ENCODE data around the gene UXT. TPM values are rescaled to one million over a fixed set of nuclear protein-coding genes. Genes with fewer than 3 reads are reported as not detected.

The UXT gene
- polyA plus RNA-seq, 1 donor (not counting 4 experiments of a cell fraction or from before 2014, with no cell fraction given), result 87.4 TPM

GRCh38 chrX:47620303-47620685 is 38.7 kb downstream of the UXT start:
- dilution Hi-C loops (cut with MboI; ENCODE audit: extremely low pct_ligation_motif_present, low sequenced_read_pairs), result no loop called here
- H3K27me3 ChIP-seq (ENCODE audit: control insufficient read depth, extremely low read depth, insufficient read depth, low read length), result peaks cover 10% of the 10 kb centered on the region
- TF ChIP-seq CTCF (optimal IDR thresholded peaks at IDR 0.05 in 1 of 3, IDR thresholded peaks at IDR 0.05 in 1 of 3, conservative IDR thresholded peaks at IDR 0.05 in 1 of 3; ENCODE audit: extremely low read depth in 1 of 3, insufficient read depth in 2 of 3, low read length in 3 of 3), result no peak
- TF ChIP-seq EZH2 (IDR thresholded peaks at IDR 0.05; ENCODE audit: low read length), result no peak
- no peak overlapping the region for H3K4me2 ChIP-seq (ENCODE audit: control insufficient read depth, extremely low read depth, insufficient read depth, low read depth, low read length)
- H3K4me1 ChIP-seq (ENCODE audit: control insufficient read depth, extremely low read depth, insufficient read depth, low read length), result no peaks in the 10 kb centered on the region
- DNase-seq (ENCODE audit: low read depth, low spot score) (no peak), FAIRE-seq (no peak)
- H3K9me1 ChIP-seq (ENCODE audit: control insufficient read depth, extremely low read depth, insufficient read depth, low read length), result no peaks in the 10 kb centered on the region
- H2AFZ ChIP-seq (ENCODE audit: control insufficient read depth, low read length), result no peak overlapping the region
- no peaks in the 10 kb centered on the region for H3K36me3 ChIP-seq (ENCODE audit: control insufficient read depth in 2 of 2, extremely low read depth in 1 of 2, insufficient read depth in 2 of 2, low read length in 2 of 2)
- H3K79me2 ChIP-seq (ENCODE audit: control insufficient read depth, insufficient read depth, low read length), result no peaks in the 10 kb centered on the region
- H3K9ac ChIP-seq (ENCODE audit: control insufficient read depth, extremely low read depth, insufficient read depth, low read length), result no peak overlapping the region
- no peak overlapping the region for H3K4me3 ChIP-seq (ENCODE audit: control insufficient read depth in 2 of 3, extremely low read depth in 1 of 3, insufficient read depth in 2 of 3, low read depth in 1 of 3, low read length in 3 of 3)
- H3K27ac ChIP-seq (ENCODE audit: control insufficient read depth, insufficient read depth, low read length), result no peak overlapping the region
- H3K9me3 ChIP-seq (ENCODE audit: control insufficient read depth, low read depth, low read length), result no peaks in the 10 kb centered on the region
- no peaks in the 10 kb centered on the region for H4K20me1 ChIP-seq (ENCODE audit: control insufficient read depth, extremely low read depth, insufficient read depth, low read length)

GRCh38 chrX:47619486-47620302 is 39.3 kb downstream of the UXT start, which contains the start of gene SYN1:
Gene SYN1 (minus strand): TSS chrX:47619857. CDS start chrX:47619728, 129 bp downstream.
- Histone ChIP-seq H3K4me2 (ENCODE audit: control insufficient read depth, extremely low read depth, insufficient read depth, low read depth, low read length) (no peak within 1 kb of the TSS), H3K4me1 (ENCODE audit: control insufficient read depth, extremely low read depth, insufficient read depth, low read length) (no peaks in the 10 kb centered on the region), H3K79me2 (ENCODE audit: control insufficient read depth, insufficient read depth, low read length) (no peaks in the 10 kb centered on the region), H3K4me3 (ENCODE audit: control insufficient read depth in 2 of 3, extremely low read depth in 1 of 3, insufficient read depth in 2 of 3, low read depth in 1 of 3, low read length in 3 of 3) (peak within 1 kb of the TSS in 2 of 3 experiments; percentile 15 to 22), H3K27ac (ENCODE audit: control insufficient read depth, insufficient read depth, low read length) (no peak within 1 kb of the TSS), H3K9me3 (ENCODE audit: control insufficient read depth, low read depth, low read length) (no peaks in the 10 kb centered on the region), H3K9ac (ENCODE audit: control insufficient read depth, extremely low read depth, insufficient read depth, low read length) (no peak within 1 kb of the TSS), H3K27me3 (ENCODE audit: control insufficient read depth, extremely low read depth, insufficient read depth, low read length) (peaks cover 10% of the 10 kb centered on the region), H3K36me3 (ENCODE audit: control insufficient read depth in 2 of 2, extremely low read depth in 1 of 2, insufficient read depth in 2 of 2, low read length in 2 of 2) (no peaks in the 10 kb centered on the region), H3K9me1 (ENCODE audit: control insufficient read depth, extremely low read depth, insufficient read depth, low read length) (no peaks in the 10 kb centered on the region), H2AFZ (ENCODE audit: control insufficient read depth, low read length) (no peak within 1 kb of the TSS), H4K20me1 (ENCODE audit: control insufficient read depth, extremely low read depth, insufficient read depth, low read length) (no peaks in the 10 kb centered on the region)
- TF ChIP-seq CTCF (optimal IDR thresholded peaks at IDR 0.05 in 1 of 3, IDR thresholded peaks at IDR 0.05 in 1 of 3, conservative IDR thresholded peaks at IDR 0.05 in 1 of 3; ENCODE audit: extremely low read depth in 1 of 3, insufficient read depth in 2 of 3, low read length in 3 of 3) (peak in 1 of 3 experiments; percentile 39), EZH2 (IDR thresholded peaks at IDR 0.05; ENCODE audit: low read length) (no peak)
- no peak for FAIRE-seq
- dilution Hi-C loops (cut with MboI; ENCODE audit: extremely low pct_ligation_motif_present, low sequenced_read_pairs), result no loop called here
- no peak for DNase-seq (ENCODE audit: low read depth, low spot score)
